Peyer's patch (tissue), 4 donors: Measurements from ENCODE around the gene LUC7L2.

Experiments
- CTCF ChIP-seq, 6 experiments: fragments of 450-650 bp in 4 of 6; fragments of 200-600 bp in 2 of 6; sonication (generic) in 1 of 6; IDR thresholded peaks; one replicate each; pipeline ENCODE4 v1.5.1; 2017 to 2019; ENCODE audit warnings: antibody characterized with exemption in 6 of 6, mild to moderate bottlenecking in 3 of 6, moderate library complexity in 1 of 6
- POLR2A ChIP-seq, 2 donors: fragments of 450-650 bp; IDR thresholded peaks; one replicate each; pipeline ENCODE4 v1.5.1; 2017; ENCODE audit warnings: antibody characterized with exemption in 2 of 2, mild to moderate bottlenecking in 2 of 2, moderate library complexity in 2 of 2

GRCh38 chr7:139422126-139422525, 62.4 kb downstream of the LUC7L2 start:
- TF ChIP-seq CTCF (IDR thresholded peaks at IDR 0.05) (no peak), POLR2A (IDR thresholded peaks at IDR 0.05) (no peak)
